GM19455 (cell line): ENCODE results near the gene TRMT2A.

Experiments used
- ATAC-seq: cut with Tn5 transposase; IDR thresholded peaks from one replicate; pipeline ENCODE4 v1.9.1; 2021; ENCODE audit not compliant: unreplicated experiment

The TRMT2A gene

DNA sequence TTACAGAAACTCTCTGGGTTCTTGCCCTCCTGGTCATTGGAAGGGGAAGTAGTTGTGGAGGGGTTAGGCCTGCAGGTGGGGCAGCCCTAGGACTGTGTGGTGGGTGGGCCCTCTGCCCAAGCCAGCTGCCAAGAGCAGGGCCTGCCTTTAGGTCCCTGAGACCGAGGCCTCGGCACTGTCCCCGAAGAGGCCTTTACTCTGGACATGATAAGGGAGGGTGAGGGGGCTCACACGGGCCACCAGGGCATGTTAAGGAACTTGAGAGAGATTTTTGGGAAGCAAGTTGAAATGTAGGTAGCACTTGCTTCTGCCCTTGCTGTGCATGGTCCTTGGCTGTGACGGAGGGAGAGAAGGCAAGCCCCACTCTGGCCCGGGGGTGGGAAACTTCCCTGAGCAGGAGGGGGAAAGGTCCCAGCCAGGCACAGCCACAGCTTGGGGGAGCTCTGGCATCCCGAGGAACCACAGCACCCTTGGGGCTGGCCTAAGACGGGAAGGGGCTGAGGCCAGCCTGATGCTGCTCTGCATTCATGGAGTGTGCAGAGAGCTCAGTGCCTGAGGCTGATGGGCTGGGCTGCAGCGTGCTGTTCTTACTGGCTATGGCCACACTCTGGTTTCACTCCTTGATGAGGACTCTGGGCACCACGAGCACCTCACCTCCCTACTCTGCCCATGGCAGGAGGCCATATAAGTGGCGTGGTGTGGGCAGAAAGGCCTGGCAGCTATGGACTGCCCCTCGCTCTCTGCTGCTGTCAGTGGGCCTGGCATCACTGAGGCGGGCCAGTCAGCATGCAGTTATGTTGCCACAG, 8.9 kb downstream of the TRMT2A start:
- ATAC-seq, result no peak

DNA sequence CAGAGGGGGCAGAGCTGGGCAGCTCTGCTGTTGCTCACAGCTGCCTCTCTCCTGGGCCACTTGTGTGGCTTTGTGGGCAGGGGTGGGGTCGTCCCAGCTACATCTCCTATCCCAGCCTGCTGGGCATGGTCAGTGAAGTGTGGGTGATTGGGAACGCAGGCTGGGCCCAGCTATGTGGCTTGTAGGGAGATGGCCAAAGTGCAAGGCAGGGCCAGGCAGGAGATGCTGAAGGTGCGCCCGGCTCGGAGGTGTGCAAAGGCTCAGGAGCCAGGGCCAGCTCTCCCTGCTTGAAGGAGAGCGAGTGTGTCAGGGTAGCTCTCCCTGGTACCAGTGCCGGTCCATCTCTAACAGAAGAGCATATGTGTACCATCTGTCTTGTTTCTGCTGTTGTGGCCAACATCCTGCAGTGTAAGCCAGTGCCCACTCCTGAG, 9.5 kb downstream of the TRMT2A start:
- ATAC-seq, result no peak

DNA sequence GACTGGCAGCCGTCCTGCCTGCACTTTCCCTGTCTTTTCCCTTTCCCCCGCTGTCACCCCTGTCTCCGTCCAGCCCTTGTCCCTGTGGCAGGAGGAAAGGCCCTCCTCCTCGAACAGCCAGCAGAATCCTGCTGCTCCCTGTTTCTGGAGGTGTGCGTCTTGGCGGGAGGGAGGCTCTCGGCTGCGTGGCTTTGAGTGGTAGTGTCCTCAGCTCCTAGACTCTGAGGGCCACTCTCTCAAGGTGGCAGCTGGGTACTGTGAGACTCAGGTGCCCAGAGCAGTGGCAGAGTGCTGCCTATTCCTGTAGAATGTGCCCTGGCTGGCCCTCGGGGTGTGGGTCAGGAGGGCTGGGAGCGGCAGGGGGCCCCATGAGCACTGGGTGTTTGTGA, 10.2 kb downstream of the TRMT2A start:
- no peak for ATAC-seq

DNA sequence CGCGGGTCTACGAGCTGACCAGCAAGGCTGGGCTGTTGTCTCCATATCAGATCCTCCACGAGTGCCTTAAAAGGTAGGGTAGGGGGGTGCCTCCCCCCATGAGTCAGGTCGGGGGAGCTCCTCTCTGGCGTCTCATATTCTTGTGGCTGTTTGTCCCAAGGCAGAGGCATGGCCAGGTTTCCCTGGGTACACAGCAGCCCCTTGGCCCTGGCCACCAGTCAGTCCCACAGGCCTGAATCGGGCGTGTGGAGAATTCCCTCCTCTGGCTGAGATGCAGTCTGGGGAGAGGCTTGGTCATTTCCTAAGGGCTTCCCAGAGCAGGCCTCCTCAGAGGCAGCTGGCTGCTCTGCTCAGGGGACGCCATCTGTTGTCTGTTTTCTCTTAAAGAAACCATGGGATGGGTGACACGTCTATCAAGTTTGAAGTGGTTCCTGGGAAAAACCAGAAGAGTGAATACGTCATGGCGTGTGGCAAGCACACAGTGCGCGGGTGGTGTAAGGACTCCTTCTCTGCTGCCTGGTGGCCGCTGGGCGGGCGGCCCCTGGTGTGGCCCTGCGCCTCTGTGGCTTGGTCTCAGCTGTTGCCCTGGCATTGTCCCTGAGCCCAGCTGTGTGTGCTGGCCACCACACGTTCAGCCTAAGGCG, 10.7 kb downstream of the TRMT2A start:
- no peak for ATAC-seq

DNA sequence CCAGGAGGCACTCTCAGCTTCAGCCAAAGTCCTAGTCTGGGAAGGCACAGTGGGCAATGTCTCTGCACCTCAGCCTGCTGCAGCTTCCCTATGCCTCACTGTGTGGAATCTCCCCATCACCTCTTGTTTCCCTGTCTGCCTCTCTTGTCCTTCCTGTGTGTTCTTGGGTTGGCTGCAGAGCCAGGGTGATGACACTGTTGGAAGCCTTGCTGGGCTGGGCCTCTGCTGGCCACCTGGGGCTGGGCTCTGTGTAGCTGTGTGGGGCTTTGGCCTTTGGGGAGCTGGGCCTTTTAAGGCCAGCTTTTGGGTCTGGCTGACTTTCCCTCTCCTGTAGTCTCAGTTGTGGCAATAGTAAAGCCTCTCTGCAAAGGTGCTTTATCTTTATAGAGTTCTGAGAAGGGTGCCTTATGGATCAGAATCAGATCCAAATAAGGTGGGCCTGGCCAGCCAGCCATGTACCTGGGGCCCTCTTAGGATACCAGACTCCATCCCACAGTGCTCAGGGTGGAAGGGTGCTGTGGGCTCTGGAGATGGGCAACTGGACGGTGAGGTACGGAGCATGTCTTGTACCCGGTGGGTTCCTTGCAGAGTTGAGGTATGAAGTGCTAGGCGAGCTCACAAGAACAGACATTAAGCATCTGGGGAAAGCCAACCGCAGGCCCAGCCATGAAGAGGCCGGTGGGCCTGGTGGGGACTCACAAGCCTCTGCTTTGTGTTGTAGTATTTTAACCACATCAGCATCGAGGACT, 11.4 kb downstream of the TRMT2A start:
- ATAC-seq, result no peak

DNA sequence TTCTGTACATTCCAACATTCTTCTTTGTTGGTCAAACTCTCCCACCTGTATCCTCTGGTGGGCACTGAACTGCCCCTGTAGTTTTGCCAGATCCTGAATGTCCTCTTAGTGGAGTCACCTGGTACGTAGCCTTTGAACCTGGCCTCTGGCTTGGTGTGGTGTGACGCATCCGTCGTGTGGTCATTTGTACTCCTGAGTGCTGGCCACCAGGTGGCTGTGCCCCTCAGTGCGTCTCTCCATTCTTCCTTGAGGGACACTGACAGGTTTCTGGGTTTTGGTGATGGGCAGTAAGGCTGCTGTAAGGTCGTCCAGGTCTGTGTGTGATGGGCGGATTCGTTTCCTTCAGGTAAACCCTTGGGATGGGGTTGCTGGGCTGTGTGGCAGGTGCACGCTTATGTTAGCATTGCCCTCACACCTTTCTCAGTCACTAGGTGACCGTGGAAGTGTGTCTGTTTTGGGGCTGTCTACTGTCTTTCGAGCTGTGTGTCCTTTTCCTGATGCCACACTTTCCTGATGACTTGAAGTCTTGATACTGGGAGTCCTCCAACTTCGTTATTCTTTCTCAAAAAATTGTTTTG, 14.7 kb downstream of the TRMT2A start:
- no peak for ATAC-seq

DNA sequence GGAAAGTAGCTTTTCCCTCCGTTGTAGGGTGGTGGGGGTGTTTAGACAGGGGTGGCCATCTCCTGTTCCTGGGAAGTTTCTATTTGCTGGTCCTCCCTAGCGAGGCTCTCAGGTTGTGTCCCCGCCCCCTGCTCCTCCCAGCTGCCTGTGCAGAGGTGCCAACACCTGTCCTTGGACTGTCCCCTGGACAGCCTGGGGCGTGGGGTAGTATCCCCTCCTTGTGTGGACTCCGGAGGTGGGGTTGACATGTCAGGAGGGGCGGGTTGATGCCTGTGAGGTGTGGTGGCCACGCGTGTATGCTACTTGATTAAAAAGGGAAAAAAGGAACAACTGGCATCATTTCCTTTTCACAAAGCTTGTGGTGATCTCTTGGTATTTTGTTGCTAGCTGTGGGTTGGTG, 15.4 kb downstream of the TRMT2A start:
- ATAC-seq, result no peak

DNA sequence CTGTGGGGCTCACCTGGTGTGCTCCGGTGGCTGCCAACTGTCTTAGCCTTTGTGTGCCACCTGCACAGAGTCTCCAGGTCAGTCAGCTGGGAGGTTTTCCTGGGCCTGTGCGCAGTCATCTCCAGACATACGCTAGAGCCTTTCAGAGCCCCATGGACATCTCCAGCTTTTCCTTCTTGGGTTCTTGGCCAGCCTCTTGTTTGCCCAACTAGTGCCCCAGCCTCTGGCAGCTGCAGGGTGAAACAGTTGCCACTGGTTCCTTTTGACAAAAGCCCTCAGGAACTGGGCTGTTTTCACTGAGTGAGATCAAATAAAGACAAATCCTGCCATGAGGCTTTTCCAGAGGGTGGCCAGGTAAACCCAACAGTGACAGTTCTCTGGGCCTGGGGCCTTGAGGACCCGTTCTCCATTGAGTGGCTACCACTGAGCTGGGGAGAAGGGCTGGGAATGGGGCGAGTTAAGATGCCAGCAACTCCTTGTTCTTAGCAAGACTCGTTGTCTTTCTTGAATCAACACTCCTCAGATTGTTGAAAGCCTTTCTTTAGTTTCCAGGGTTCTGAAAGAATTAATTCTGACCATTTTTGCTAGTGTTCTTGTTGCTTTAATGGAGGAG, 17.8 kb downstream of the TRMT2A start:
- no peak for ATAC-seq

DNA sequence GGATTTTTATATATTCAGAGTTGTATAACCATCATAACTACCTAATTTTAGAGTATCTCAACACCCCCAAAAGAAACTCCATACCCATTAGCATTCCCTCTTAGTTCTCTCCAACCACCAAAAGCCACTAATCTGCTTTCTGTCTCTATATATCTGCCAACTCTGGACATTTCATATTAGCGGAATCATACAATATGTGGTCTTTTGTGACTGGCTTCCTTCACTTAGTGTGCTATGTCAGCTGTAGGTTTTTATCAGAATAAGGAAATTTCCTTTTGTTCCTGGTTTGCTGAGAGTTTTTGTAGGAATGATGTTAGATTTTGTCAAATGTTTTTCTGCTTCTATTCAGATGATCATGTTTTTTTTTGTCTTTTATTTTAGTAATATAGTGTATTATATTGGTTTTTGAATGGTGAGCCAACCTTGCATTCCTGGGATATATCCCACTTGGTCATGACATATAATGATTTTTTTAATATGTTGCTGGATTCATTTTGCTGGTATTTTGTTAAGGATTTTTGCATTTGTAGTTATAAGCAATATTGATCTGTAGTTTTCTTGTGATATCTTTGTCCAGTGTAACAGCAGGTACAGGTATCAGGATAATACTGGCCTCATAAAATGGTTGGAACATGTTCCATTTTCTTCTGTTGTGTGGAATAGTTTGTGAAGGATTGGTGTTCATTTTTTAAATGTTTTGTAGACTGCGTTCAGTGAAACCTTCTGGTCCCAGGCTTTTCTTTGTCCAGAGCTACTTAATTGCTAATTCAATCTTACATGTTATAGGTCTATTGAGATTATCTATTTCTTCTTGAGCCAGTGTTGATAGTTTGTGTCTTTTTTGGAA, 20.2 kb downstream of the TRMT2A start:
- ATAC-seq, result no peak

DNA sequence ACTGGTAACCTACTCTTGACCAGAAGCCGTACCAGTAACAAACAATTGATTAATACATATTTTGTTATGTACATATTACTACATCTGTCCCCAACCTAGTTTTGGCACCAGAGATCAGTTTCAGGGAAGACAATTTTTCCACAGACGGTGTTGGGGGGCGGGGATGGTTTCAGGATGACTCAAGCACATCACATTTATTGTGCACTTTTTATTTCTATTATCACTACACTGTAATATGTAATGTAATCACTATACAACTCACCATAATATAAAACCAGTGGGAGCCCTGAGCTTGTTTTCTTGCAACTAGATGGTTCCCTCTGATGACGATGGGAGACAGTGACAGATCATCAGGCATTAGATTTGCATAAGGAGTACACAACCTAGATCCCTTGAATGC, 21.5 kb downstream of the TRMT2A start:
- ATAC-seq, result no peak

DNA sequence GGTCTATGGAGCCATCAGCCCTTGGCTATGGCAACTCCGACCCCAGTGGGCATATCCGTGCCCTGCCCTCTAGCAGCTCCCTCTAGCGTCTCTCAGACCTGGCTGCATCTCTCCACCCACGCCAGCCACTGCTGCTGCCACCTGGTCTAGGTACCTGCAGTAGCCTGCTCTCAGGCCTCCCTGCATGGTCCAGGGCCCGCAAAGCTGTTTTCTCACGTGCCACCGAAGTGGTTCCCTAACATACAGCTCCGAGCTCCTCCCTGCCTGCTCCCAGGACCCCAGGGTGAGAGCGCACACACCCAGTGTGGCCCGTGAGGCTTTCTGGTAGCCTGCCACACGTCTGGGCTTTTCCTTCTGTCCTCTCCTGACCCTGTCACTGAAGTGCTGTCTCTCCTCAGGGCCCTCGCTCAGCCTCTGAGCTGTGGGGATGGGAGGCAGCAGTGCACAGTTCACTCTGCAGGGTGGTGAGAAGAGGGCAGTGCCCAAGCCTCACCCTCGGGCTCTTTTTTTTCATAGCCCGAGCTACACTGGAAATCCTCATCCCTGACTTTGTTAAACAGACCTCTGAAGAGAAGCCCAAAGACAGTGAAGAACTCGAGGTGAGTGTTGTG, 22.7 kb downstream of the TRMT2A start:
- no peak for ATAC-seq

DNA sequence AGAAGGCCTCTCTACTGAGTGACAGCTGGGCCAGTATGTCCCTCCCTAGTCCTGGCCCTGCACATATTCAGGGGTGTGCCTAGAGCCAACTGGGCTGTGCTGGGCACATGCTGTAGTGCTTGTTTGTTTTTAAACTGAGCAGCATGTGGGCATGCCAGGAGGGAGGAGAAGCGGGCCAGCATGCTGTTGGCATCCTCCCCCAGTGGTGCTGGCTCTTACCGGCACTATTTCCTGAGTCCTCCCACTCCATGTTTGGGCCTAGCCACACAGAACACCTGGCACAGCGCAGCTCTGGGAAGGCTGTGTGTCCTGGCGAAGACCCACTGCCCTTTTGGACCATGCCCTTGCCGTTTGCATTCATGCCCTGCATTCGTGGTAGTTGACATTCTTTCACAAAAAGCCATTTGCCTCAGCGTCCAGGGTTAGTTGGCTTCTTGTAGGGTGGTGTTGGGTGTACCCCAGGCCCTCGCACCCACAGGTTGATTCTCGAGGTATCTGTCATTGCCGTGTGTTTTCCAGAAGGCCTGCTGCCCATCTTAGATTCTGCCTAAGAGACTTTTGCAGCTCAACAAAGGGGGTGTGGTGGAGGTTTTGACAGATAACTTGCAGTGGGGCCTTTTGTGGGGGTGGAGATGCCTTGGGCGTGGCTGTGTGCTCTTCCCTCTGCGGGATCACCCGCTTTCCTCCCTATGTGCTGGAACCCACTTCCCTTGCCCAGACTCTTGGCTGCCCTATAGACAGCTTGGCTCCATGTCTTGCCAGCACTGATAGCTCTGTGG, 23.4 kb downstream of the TRMT2A start:
- ATAC-seq, result no peak

DNA sequence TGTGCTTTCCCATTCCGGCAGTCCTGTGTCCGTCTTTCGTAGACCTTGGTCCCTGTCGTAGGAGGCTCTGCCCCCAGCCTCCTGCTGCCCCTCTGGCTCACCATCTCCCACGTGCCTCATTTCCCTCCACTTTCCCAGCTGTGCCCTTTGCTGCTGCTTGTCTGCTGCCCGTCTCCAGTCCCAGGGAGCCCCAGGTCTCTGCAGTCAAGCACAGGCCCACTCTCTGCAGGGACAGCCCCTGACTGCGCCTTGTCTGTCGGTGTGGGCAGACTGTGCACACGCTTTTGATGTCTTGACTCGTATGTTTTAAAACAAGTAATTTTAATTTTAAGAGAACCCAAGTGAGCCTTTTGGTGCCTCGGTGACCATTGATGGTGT, 24.6 kb downstream of the TRMT2A start:
- ATAC-seq, result no peak

DNA sequence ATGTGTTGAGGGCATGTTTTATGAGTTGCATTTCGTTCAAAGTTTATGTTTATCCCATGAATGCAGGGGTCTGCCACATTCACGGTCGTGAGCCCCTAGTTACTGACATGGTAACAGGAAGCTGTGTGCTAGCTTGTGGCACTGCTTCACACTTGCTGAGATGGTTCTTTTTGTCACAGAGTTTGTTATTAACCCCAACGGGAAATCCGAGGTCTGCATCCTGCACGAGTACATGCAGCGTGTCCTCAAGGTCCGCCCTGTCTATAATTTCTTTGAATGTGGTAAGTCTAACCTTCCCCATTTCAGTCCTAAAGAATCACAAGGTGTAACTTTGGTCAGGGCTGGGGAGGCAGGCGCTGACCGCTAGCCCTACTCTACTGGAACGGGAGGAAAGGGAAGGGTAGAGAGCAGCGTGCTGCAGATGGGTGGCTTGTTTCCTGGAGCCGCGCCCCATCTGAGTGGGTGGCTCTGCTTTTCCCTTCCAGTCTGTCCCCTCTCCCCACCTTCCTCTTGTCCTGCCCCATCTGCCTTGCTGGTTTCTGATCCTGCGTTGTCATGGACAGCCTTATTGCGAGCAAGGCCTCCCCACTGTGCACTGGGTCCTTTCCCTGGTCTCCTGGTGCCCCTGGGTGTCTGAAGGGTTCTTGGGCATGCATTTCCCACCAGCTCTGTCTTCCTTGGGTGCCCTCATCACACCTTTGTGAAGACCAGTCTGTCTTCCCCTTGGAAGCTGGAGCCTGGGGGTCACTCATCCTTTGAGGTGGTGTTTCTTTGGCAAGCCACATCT, 25.1 kb downstream of the TRMT2A start:
- ATAC-seq, result no peak

DNA sequence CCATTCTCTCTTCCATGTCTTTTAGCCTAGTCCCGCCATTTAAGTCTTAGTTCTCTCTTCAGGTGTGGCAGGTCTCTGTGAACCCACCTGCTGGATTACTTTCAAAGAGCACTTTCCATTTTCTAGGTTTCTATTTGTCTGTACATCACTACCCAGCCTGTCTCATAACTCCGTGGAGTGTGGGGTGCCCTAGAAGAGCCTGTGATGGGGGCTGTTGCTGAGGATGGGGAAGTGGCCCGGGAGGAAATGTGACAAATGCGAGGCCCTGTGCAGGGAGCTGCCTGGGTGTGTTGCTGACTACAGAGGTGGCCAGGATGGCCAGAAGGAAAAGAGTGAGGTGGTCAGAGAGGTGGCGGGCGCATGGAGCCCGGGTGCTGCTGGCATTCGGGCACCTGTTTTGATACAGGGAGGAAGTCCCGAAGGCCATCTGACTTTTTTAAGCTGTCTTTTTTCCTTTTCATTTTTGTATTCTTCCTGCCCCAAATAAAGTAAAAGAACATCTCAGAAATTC, 26.2 kb downstream of the TRMT2A start:
- no peak for ATAC-seq

DNA sequence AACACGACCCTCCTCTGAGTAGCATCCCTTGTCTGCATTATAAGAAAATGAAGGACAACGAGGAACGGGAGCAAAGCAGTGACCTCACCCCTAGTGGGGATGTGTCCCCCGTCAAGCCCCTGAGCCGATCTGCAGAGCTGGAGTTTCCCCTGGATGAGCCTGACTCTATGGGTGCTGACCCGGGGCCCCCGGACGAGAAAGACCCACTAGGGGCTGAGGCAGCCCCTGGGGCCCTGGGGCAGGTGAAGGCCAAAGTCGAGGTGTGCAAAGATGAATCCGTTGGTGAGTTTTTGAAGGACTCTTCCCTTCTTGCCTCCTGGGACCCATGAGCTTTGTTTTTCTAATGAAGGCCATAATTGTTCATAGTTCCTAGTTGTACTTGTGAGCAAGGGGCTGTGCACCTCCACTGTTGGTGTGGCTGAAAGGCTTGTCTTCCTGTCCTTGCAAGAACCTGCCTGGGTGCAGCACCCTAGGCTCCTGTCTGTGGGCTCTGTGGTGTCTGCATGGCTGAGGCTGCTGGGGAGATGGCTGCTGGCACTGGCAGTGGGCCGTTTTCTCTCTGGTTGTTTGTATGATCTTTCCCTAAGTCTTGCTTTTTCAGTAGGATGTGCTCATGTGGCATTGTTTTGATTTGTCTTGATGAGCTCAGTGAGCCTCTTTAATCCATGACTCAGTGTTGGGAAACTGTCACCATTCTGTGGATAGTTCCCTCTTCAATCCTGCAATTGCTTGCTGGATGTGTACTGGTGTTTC, 26.9 kb downstream of the TRMT2A start:
- no peak for ATAC-seq

DNA sequence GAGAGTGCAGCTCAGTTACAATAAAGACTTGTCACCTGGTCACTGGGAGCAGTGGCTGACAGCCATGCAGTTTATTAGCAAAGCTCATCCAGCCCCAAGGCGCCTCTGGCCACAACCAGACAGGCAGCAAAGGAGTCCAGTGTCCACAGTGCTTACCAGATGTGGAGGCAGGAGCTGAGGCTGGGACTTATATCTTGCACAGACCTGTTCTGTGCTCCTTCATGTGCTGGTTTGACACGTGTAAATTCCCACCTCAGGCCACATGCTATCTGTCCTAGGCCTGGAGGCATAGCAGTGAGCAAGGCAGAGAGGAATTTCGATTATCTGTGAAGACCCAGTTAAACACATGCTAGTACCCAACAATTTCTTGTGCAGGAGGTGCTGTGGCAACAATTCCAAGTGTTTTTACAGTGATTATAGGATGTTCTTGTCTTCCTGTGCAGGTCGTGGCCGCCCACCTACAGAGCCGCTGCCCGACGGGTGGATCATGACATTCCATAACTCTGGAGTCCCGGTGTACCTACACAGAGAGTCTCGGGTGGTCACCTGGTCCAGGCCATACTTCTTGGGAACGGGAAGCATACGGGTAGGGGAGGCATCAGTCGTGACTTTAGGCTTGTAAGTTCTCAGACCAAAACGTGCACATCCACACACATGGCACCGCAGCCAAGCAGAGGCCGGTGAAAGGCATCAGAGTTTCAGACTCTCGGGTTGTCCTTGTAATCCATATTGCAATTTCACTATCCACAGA, 27.6 kb downstream of the TRMT2A start:
- no peak for ATAC-seq
